ENCODE measurements around the gene WBP2. TPM values are rescaled to one million over a fixed set of nuclear protein-coding genes. Genes with fewer than 3 reads are reported as not detected.
"Not testable (repeated sequence)": the region's sequence is repeated elsewhere in the genome, so short reads cannot be mapped to it uniquely, and the experiment has no call there.

WBP2 gene
- total and polyA plus RNA-seq, 10 of the 15 experiments (the other 5 are each of a cell fraction or from before 2014, with no cell fraction given), result 1.5 to 57.3 (median 27.5) TPM

GRCh38 chr17:75811174-75811573 lies 44.0 kb downstream of the WBP2 start:
- SMC1A ChIA-PET (ENCODE audit: uncharacterized antibody, unreplicated experiment), result no interaction called here
- WGBS (ENCODE audit: insufficient coverage, insufficient replicate concordance, low lambda C conversion rate, missing lambda C conversion rate), result 87% methylated on average over 7 of the region's 7 CpGs
- no peak overlapping the region for H3K9ac ChIP-seq (ENCODE audit: control insufficient read depth, insufficient read depth, low read length)
- FAIRE-seq (no peak), DNase-seq (ENCODE audit: low read depth, low spot score) (no peak), ATAC-seq (no peak)
- H3K27me3 ChIP-seq (replicated peaks in 1 of 2; ENCODE audit: control insufficient read depth in 2 of 2, insufficient read depth in 2 of 2, low read length in 1 of 2), result no peaks in the 10 kb centered on the region
- no peak overlapping the region for H3K27ac ChIP-seq (ENCODE audit: control insufficient read depth, insufficient read depth)
- H2AFZ ChIP-seq (ENCODE audit: control insufficient read depth, low read depth, low read length), result no peak overlapping the region
- peaks cover 9% of the 10 kb centered on the region for H3K4me1 ChIP-seq (ENCODE audit: control insufficient read depth, insufficient read depth, low read length)
- peaks cover 23 to 25% of the 10 kb centered on the region in 2 experiments for H3K36me3 ChIP-seq (ENCODE audit: control insufficient read depth in 2 of 2, insufficient read depth in 2 of 2, low read length in 1 of 2)
- H3K9me3 ChIP-seq (replicated peaks; ENCODE audit: control insufficient read depth, insufficient read depth, low read length), result no peaks in the 10 kb centered on the region
- intact Hi-C loops (cut with micrococcal nuclease; ENCODE audit: unreplicated experiment), result no loop called here
- TF ChIP-seq SIN3A (IDR thresholded peaks at IDR 0.05; ENCODE audit: low read depth, low read length), result no peak
- TF ChIP-seq POLR2A (IDR thresholded peaks at IDR 0.05; ENCODE audit: low read depth, low read length), result no peak
- no peak for TF ChIP-seq SP1 (IDR thresholded peaks at IDR 0.05; ENCODE audit: low read depth, low read length)
- no peak for TF ChIP-seq NKRF (conservative IDR thresholded peaks at IDR 0.05)
- TF ChIP-seq EZH2 (IDR thresholded peaks at IDR 0.05; ENCODE audit: borderline replicate concordance, control insufficient read depth, low read depth, low read length), result no peak
- TF ChIP-seq ASH2L (IDR thresholded peaks at IDR 0.05; ENCODE audit: borderline replicate concordance, low read depth), result no peak
- POLR2A ChIA-PET, result interaction anchor here (0.6 kb wide), 2 partner anchors 36 to 41 kb away, joined by 4 read pairs; no protein-coding TSS in a partner anchor
- in situ Hi-C loops (cut with MboI), result no loop called here
- RAD21 ChIA-PET (ENCODE audit: unreplicated experiment), result no interaction called here
- no peaks in the 10 kb centered on the region for H4K20me1 ChIP-seq (ENCODE audit: control insufficient read depth, insufficient read depth)
- no peak overlapping the region for H3K4me2 ChIP-seq (ENCODE audit: control insufficient read depth, insufficient read depth)
- no TSS peak for BruUV-seq (replicated peaks)
- H3K4me3 ChIP-seq, result no peak overlapping the region
- no peaks in the 10 kb centered on the region; the same call in 1 of the 2 replicates for H3K79me2 ChIP-seq (ENCODE audit: control insufficient read depth, insufficient read depth, low read length)
- CTCF ChIA-PET, result no interaction called here

- BruUV-seq (replicated peaks); SMC1A ChIA-PET (ENCODE audit: uncharacterized antibody, unreplicated experiment); H3K9ac ChIP-seq (ENCODE audit: control insufficient read depth, insufficient read depth, low read length); H3K9me3 ChIP-seq (replicated peaks; ENCODE audit: control insufficient read depth, insufficient read depth, low read length); intact Hi-C loops (cut with micrococcal nuclease; ENCODE audit: unreplicated experiment); DNase-seq (ENCODE audit: low read depth, low spot score); H3K27me3 ChIP-seq (replicated peaks in 1 of 2; ENCODE audit: control insufficient read depth in 2 of 2, insufficient read depth in 2 of 2, low read length in 1 of 2); H3K4me1 ChIP-seq (ENCODE audit: control insufficient read depth, insufficient read depth, low read length); in situ Hi-C loops (cut with MboI); FAIRE-seq; H3K27ac ChIP-seq (ENCODE audit: control insufficient read depth, insufficient read depth); H3K4me2 ChIP-seq (ENCODE audit: control insufficient read depth, insufficient read depth); RAD21 ChIA-PET (ENCODE audit: unreplicated experiment); H4K20me1 ChIP-seq (ENCODE audit: control insufficient read depth, insufficient read depth); ATAC-seq; H3K79me2 ChIP-seq (ENCODE audit: control insufficient read depth, insufficient read depth, low read length); H2AFZ ChIP-seq (ENCODE audit: control insufficient read depth, low read depth, low read length); H3K4me3 ChIP-seq: not testable (repeated sequence)
- over 99% methylated on average over 11 of the region's 11 CpGs for WGBS (ENCODE audit: insufficient coverage, insufficient replicate concordance, low lambda C conversion rate, missing lambda C conversion rate)
- H3K36me3 ChIP-seq (ENCODE audit: control insufficient read depth in 2 of 2, insufficient read depth in 2 of 2, low read length in 1 of 2), result peaks cover 23 to 25% of the 10 kb centered on the region in 2 experiments
- POLR2A ChIA-PET, result interaction anchor here (0.6 kb wide), 2 partner anchors 37 to 40 kb away, joined by 4 read pairs; no protein-coding TSS in a partner anchor
- CTCF ChIA-PET, result interaction anchor here (0.7 kb wide), 1 partner anchor 458 kb away, joined by 3 read pairs; no protein-coding TSS in a partner anchor
Measured at GRCh38 chr17:75810756-75811155, 44.4 kb downstream of the WBP2 start.

Measured in GM12878 (cell line).